Hepatocyte (in vitro differentiated cells): ENCODE results near the gene NBPF19.
"Not testable (repeated sequence)": the region's sequence is repeated elsewhere in the genome, so short reads cannot be mapped to it uniquely, and the experiment has no call there.

Source experiments
- EZH2 ChIP-seq: fragments of 200-600 bp; sonication (generic); IDR thresholded peaks from 2 replicates; pipeline ENCODE4 v1.6.1; 2016; ENCODE audit warnings: antibody characterized with exemption, mild to moderate bottlenecking, borderline replicate concordance
- EZH2phosphoT487 ChIP-seq: fragments of 200-600 bp; sonication (generic); IDR thresholded peaks from one replicate; pipeline ENCODE4 v1.6.1; 2018; ENCODE audit warnings: antibody characterized with exemption, mild to moderate bottlenecking, low read depth, moderate library complexity; ENCODE audit not compliant: unreplicated experiment, severe bottlenecking
- TF ChIP-seq, protein P1 (sequence below): fragments of 200-600 bp; sonication (generic); IDR thresholded peaks from 2 replicates; pipeline ENCODE4 v1.5.1; 2016; ENCODE audit warnings: antibody characterized with exemption, mild to moderate bottlenecking; ENCODE audit not compliant: poor library complexity

DNA sequence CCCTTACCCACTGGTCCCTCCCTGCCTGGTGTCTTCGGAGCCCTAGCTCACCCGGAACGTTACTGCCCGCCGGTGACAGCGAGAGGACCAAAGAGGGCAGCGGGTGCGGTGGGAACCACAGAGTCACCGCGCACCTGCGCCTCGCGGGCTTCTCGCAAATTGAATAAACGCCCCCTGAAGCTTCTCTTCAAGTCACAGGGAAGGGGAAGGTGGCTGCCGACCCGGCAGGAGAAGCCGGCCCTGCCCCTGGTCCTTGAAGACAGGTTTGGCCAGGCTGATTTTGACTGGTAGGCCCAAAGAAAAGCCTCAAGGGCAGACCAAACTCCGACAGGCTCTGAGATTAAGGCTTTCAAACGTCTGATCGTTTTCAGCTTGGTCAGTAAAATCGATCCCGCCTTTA lies 87.0 kb downstream of the NBPF19 start:
- TF ChIP-seq, protein P1, sequence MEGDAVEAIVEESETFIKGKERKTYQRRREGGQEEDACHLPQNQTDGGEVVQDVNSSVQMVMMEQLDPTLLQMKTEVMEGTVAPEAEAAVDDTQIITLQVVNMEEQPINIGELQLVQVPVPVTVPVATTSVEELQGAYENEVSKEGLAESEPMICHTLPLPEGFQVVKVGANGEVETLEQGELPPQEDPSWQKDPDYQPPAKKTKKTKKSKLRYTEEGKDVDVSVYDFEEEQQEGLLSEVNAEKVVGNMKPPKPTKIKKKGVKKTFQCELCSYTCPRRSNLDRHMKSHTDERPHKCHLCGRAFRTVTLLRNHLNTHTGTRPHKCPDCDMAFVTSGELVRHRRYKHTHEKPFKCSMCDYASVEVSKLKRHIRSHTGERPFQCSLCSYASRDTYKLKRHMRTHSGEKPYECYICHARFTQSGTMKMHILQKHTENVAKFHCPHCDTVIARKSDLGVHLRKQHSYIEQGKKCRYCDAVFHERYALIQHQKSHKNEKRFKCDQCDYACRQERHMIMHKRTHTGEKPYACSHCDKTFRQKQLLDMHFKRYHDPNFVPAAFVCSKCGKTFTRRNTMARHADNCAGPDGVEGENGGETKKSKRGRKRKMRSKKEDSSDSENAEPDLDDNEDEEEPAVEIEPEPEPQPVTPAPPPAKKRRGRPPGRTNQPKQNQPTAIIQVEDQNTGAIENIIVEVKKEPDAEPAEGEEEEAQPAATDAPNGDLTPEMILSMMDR: not testable (repeated sequence)
- not testable (repeated sequence) for TF ChIP-seq EZH2, EZH2phosphoT487
